ENCODE results near the gene ACKR2.

- no peak for TF ChIP-seq CTCF (IDR thresholded peaks at IDR 0.05)
- no peak for TF ChIP-seq ZFX (IDR thresholded peaks at IDR 0.05; ENCODE audit: borderline replicate concordance)
These were observed 5.7 kb upstream of the ACKR2 start for GRCh38 chr3:42803414-42804105.
